NCI-H146 (cell line): ENCODE results near the gene HSD3B2.

Source experiments
- DNase-seq: peaks from one replicate; lab custom pipeline; 2025; lab: John Stamatoyannopoulos, UW

HSD3B2 gene

GRCh38 chr1:119397986-119398385, 17.0 kb upstream of the HSD3B2 start:
- no peak for DNase-seq

- DNase-seq: no peak
Observed at GRCh38 chr1:119404736-119405135, 10.2 kb upstream of the HSD3B2 start.

GRCh38 chr1:119409731-119410130, 5.2 kb upstream of the HSD3B2 start:
- DNase-seq: no peak

GRCh38 chr1:119410961-119411360, 4.0 kb upstream of the HSD3B2 start:
- no peak for DNase-seq

- no peak for DNase-seq
Observed at GRCh38 chr1:119416006-119416640, 1.2 kb downstream of the HSD3B2 start.

- DNase-seq: no peak
Observed at GRCh38 chr1:119419109-119419508, 4.2 kb downstream of the HSD3B2 start.

- DNase-seq: no peak
Observed at GRCh38 chr1:119420638-119421037, 5.7 kb downstream of the HSD3B2 start.

GRCh38 chr1:119422631-119423030, 7.7 kb downstream of the HSD3B2 start:
- no peak for DNase-seq

GRCh38 chr1:119428991-119429390, 14.0 kb downstream of the HSD3B2 start:
- DNase-seq: no peak

- no peak for DNase-seq
Observed at GRCh38 chr1:119429687-119430086, 14.7 kb downstream of the HSD3B2 start.

- no peak for DNase-seq
Observed at GRCh38 chr1:119430486-119430885, 15.5 kb downstream of the HSD3B2 start.

- no peak for DNase-seq
Observed at GRCh38 chr1:119431836-119432235, 16.9 kb downstream of the HSD3B2 start.

- no peak for DNase-seq
Observed at GRCh38 chr1:119435052-119435451, 20.1 kb downstream of the HSD3B2 start.

GRCh38 chr1:119438761-119439160, 23.8 kb downstream of the HSD3B2 start:
- no peak for DNase-seq

- no peak for DNase-seq
Observed at GRCh38 chr1:119440721-119441307, 25.9 kb downstream of the HSD3B2 start.

- no peak for DNase-seq
Observed at GRCh38 chr1:119442756-119443155, 27.8 kb downstream of the HSD3B2 start.

- DNase-seq: no peak
Observed at GRCh38 chr1:119446321-119446720, 31.4 kb downstream of the HSD3B2 start.

GRCh38 chr1:119447344-119448126, 32.6 kb downstream of the HSD3B2 start:
- DNase-seq: no peak

- no peak for DNase-seq
Observed at GRCh38 chr1:119448127-119448511, 33.2 kb downstream of the HSD3B2 start.

- no peak for DNase-seq
Observed at GRCh38 chr1:119449971-119450370, 35.0 kb downstream of the HSD3B2 start.

- DNase-seq: no peak
Observed at GRCh38 chr1:119451158-119451557, 36.2 kb downstream of the HSD3B2 start.

GRCh38 chr1:119452091-119452490, 37.1 kb downstream of the HSD3B2 start:
- no peak for DNase-seq

- no peak for DNase-seq
Observed at GRCh38 chr1:119453021-119453420, 38.1 kb downstream of the HSD3B2 start.
